Activated CD8-positive, alpha-beta T cell treated with anti-CD3 and anti-CD28 coated beads for 36 hours (primary cell): Measurements from ENCODE around the gene DNAJB5. TPM values are rescaled to one million over a fixed set of nuclear protein-coding genes. Genes with fewer than 3 reads are reported as not detected.
A peak's percentile ranks its signal among the peaks of the same experiment; 100 is the strongest.

ENCODE experiments used
- ATAC-seq: fragments of 200-7000 bp; cut with Tn5 transposase; one replicate; pipeline ENCODE4 v1.10.0; 2021; ENCODE audit warnings: mild to moderate bottlenecking, moderate library complexity
- CTCF ChIA-PET: fragments of 350-600 bp; sonication (Branson Sonifier 250); formaldehyde crosslinking; loops from one replicate; lab custom pipeline; 2021; ENCODE audit warnings: antibody characterized with exemption; lab: Charles Lee
- POLR2A ChIA-PET: fragments of 350-600 bp; sonication (Branson Sonifier 250); formaldehyde crosslinking; loops from one replicate; lab custom pipeline; 2021; ENCODE audit warnings: antibody characterized with exemption; lab: Charles Lee
- DNase-seq: peaks from one replicate; pipeline ENCODE4 v3.0.0-alpha.2; 2020
- H3K27ac Mint-ChIP-seq: one replicate; pipeline ENCODE4 v1.8.0; 2021; ENCODE audit warnings: mild to moderate bottlenecking, mixed read lengths
- H3K27me3 Mint-ChIP-seq: one replicate; pipeline ENCODE4 v1.8.0; 2021; ENCODE audit warnings: mixed read lengths
- H3K36me3 Mint-ChIP-seq: one replicate; pipeline ENCODE4 v1.8.0; 2021; ENCODE audit warnings: low read depth, mixed read lengths
- H3K4me1 Mint-ChIP-seq: one replicate; pipeline ENCODE4 v1.8.0; 2021; ENCODE audit warnings: low read depth, mixed read lengths
- H3K4me3 Mint-ChIP-seq: one replicate; pipeline ENCODE4 v1.8.0; 2021; ENCODE audit warnings: mild to moderate bottlenecking, moderate library complexity, mixed read lengths
- H3K9me3 Mint-ChIP-seq: one replicate; pipeline ENCODE4 v1.8.0; 2021; ENCODE audit warnings: mixed read lengths
- CTCF ChIP-seq: fragments of 200-600 bp; IDR thresholded peaks from one replicate; pipeline ENCODE4 v1.8.0; 2022; ENCODE audit warnings: antibody characterized with exemption, mild to moderate bottlenecking
- intact Hi-C: fragments of 100-400 bp; cut with micrococcal nuclease; formaldehyde crosslinking; loops from one replicate; pipeline ENCODE4 v1.10.0; 2022
- total RNA-seq, 2 experiments: library from RNA; stranded (reverse); gene quantifications; one replicate each; pipeline ENCODE4 v1.2.3, GENCODE V29; 2021

Gene DNAJB5
- total RNA-seq, 2 experiments from 2014 or later = 14.6 to 16.4 TPM

GRCh38 chr9:34976441-34976840 is 13.1 kb upstream of the DNAJB5 start:
- TF ChIP-seq CTCF = no peak
- POLR2A ChIA-PET = no interaction called here
- ATAC-seq = no peak

DNA sequence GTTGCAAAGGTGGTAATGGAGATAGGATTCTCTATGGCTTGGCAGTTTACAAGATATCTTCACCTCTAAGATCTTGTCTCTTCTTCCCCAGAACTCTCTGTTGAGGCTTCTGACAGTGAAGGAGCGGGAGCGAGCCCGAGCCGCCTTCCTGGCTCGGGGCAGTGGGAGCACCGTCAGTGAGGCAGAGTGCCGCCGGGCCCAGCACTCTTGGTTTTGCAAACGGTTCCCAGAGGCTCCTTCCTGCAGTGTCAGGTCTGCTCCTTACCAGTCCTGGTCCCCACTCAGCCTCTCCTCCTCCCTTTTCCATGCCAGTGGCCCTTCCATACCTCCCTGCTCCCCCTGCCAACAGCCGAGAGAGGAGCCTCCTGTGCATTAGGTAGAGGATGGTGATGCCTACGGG is 12.6 kb upstream of the DNAJB5 start:
- ATAC-seq (no peak), DNase-seq (no peak)
- no peak overlapping the region for H3K27ac Mint-ChIP-seq
- no peaks in the 10 kb centered on the region for H3K27me3 Mint-ChIP-seq
- H3K4me1 Mint-ChIP-seq = no peaks in the 10 kb centered on the region
- ChIA-PET POLR2A (no interaction called here), CTCF (no interaction called here)
- H3K36me3 Mint-ChIP-seq = no peaks in the 10 kb centered on the region
- H3K4me3 Mint-ChIP-seq = no peak overlapping the region
- intact Hi-C loops = no loop called here
- H3K9me3 Mint-ChIP-seq = no peaks in the 10 kb centered on the region
- TF ChIP-seq CTCF = no peak

More at GRCh38 chr9:34976441-34976840, 13.1 kb upstream of the DNAJB5 start:
- no peaks in the 10 kb centered on the region for H3K27me3 Mint-ChIP-seq
- no peaks in the 10 kb centered on the region for H3K4me1 Mint-ChIP-seq
- intact Hi-C loops = no loop called here
- H3K27ac Mint-ChIP-seq = no peak overlapping the region
- no peaks in the 10 kb centered on the region for H3K9me3 Mint-ChIP-seq
- DNase-seq = no peak
- CTCF ChIA-PET = no interaction called here
- no peak overlapping the region for H3K4me3 Mint-ChIP-seq
- no peaks in the 10 kb centered on the region for H3K36me3 Mint-ChIP-seq

GRCh38 chr9:34980181-34980761 is 9.3 kb upstream of the DNAJB5 start:
- intact Hi-C loops = no loop called here
- CTCF ChIA-PET = interaction anchor here (1.0 to 1.5 kb wide), 4 partner anchors 15 to 115 kb away, joined by 3 to 4 read pairs (median 3); no protein-coding TSS in a partner anchor

GRCh38 chr9:34982361-34982760 is 7.2 kb upstream of the DNAJB5 start:
- Mint-ChIP-seq H3K27ac (no peak overlapping the region), H3K4me1 (peaks cover 47% of the 10 kb centered on the region), H3K36me3 (no peaks in the 10 kb centered on the region), H3K9me3 (no peaks in the 10 kb centered on the region), H3K4me3 (no peak overlapping the region), H3K27me3 (no peaks in the 10 kb centered on the region)
- no peak for TF ChIP-seq CTCF
- DNase-seq = no peak
- intact Hi-C loops = no loop called here
- POLR2A ChIA-PET = interaction anchor here (1.3 kb wide), 1 partner anchor 120 kb away, joined by 3 read pairs; the partner anchor contains the start of gene STOML2
- no peak for ATAC-seq
- CTCF ChIA-PET = interaction anchor here (0.9 to 6.8 kb wide), 3 partner anchors 54 to 86 kb away, joined by 3 to 120 read pairs (median 4); a partner anchor contains a TSS

More at GRCh38 chr9:34980181-34980761, 9.3 kb upstream of the DNAJB5 start:
- no peak overlapping the region for H3K4me3 Mint-ChIP-seq
- H3K9me3 Mint-ChIP-seq = no peaks in the 10 kb centered on the region
- H3K27ac Mint-ChIP-seq = no peak overlapping the region
- TF ChIP-seq CTCF = no peak
- POLR2A ChIA-PET = no interaction called here
- ATAC-seq (no peak), DNase-seq (no peak)
- H3K36me3 Mint-ChIP-seq = no peaks in the 10 kb centered on the region
- no peaks in the 10 kb centered on the region for H3K27me3 Mint-ChIP-seq
- H3K4me1 Mint-ChIP-seq = peaks cover 26% of the 10 kb centered on the region

DNA sequence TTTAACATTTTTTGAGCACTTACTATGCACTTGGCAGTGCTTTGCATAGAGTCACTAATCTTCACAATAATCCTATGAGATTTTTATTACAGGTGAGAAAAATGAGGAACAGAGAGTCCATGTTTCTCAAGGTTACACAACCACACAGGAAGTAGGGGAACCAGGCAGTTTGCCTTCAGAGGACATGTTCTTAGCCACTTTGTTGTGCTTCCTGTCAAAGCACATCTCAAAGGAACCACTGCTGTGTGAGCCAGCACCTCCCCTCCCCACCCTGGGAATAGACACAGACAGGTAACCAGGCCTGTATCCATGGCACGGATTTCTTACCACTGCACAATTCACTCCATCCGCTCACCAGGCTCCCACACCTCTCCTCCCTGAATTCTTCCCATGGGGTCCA is 6.3 kb upstream of the DNAJB5 start:
- DNase-seq = no peak
- intact Hi-C loops = no loop called here
- H3K9me3 Mint-ChIP-seq = no peaks in the 10 kb centered on the region
- ChIA-PET CTCF (interaction anchor here (1.3 to 6.8 kb wide), 3 partner anchors 68 to 87 kb away, joined by 4 to 120 read pairs (median 24); a partner anchor contains a TSS), POLR2A (interaction anchor here (1.3 kb wide), 1 partner anchor 119 kb away, joined by 3 read pairs; the partner anchor contains the start of gene STOML2)
- H3K27ac Mint-ChIP-seq = peak overlapping the region; percentile 36
- no peak for TF ChIP-seq CTCF
- H3K4me3 Mint-ChIP-seq = no peak overlapping the region
- H3K36me3 Mint-ChIP-seq = no peaks in the 10 kb centered on the region
- no peak for ATAC-seq
- no peaks in the 10 kb centered on the region for H3K27me3 Mint-ChIP-seq
- peaks cover 54% of the 10 kb centered on the region for H3K4me1 Mint-ChIP-seq
